HG02970 (cell line): ENCODE data around the gene PRPF40A.

Source experiments
- ATAC-seq: cut with Tn5 transposase; IDR thresholded peaks from one replicate; pipeline ENCODE4 v1.9.1; 2021; ENCODE audit warnings: mild to moderate bottlenecking, moderate library complexity, moderate number of reproducible peaks; ENCODE audit not compliant: unreplicated experiment, low FRiP score

Gene PRPF40A

DNA sequence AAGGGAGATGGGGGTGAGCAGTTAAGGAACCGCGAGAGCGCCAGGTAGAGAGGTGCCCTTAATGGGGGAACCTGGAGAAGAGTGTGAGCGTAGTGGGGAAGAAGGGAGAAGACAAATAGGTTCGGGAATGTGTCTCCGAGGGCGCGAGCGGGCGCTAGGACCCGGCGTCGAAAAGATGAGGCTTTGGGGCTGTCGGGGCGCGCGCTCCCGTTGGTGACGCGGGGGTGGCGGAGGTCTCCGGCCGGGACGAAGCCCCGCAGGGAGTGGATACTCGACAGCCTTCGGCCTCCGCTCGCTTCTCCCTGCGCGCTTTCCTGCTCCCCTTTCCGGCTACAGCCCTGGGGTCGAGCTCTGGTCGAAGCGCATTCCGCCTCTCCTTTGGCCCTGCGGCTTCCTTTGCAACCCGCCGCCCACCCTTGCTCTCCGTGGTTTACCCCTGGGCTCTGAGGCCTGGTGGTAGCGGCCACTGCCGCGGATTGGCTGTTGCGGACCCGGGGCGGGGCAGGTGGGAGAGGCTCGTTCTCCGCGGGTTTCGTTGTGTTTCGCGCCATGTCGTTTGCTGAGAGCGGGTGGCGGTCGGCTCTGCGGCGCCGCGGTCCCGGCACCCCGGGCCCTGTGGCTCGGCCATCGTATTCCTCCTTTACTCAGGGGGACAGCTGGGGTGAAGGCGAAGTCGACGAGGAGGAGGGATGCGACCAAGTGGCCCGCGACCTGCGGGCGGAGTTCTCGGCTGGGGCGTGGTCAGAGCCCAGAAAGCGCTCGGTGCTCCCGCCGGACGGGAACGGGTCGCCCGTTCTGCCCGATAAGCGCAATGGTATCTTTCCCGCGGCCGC, 1.0 kb upstream of the PRPF40A start, which contains the start of gene ARL6IP6:
Gene ARL6IP6 (plus strand): TSS at position 545 of the 833 bp plus-strand sequence. CDS start 5 bp downstream, at position 550.
- ATAC-seq, result peak; percentile 63

DNA sequence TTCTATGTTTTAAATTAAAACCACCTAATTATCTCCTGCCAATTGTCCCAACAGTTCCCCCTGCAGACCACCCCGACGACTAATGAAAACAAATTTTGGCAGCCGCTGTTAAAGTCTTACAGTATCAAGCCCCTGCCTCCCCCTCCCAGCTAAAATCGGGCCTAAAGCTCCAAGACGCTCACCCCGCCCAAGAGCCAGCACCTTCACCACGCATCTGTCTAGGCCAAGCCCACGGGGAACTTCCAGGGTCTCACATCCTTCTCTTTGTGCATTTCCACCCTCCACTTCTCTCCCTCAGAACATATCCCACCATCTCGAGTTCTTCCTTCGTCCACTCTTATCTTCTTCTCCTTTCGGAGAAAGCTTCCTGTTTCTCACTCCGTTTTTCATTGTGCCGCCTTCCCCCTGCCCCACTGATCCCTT, 445 bp downstream of the PRPF40A start:
- ATAC-seq, result no peak

DNA sequence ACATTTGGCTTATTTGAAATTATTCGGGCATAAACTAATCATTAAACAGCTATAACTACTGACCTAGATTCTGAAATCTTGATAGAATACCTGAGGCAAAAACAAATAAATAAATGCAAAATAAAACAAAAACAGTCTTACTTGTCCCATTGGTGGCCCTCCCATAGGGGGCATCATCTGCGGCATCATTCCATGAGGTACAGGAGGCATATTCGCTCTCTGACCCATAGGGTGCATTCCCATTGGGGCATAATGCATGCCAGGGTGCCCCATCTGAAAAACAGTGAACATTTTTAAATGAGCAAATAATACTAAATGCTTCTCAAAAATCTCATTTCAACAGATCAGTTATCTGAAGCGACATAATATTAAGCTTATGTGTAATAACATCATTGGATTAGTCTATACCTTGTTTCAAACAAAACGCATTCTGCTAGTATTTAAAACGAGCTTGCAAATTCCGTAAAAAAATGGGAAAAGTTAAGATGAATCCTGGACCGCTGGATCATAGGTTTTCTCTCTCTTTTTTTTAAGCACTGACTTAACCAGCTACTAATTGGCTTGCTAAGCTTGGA, 1.3 kb downstream of the PRPF40A start:
- ATAC-seq, result no peak

DNA sequence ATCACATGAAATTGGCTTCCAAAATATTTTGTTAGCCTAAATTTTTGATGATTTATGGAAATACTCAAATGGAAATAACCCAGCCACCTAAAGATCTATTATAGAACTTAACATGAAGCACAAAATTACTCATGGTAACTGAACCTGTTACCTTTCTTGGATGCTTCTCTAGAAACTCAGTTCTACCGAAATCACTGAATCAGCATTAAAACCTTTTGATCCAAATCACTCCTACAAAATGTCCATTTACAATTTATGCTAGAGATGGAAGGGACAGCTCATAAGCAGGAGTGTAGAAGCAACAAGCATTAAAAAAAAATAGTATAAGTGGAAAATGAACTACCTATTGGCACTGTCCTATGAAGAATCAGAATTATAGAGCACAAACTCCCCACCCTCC, 2.1 kb downstream of the PRPF40A start:
- ATAC-seq, result no peak

DNA sequence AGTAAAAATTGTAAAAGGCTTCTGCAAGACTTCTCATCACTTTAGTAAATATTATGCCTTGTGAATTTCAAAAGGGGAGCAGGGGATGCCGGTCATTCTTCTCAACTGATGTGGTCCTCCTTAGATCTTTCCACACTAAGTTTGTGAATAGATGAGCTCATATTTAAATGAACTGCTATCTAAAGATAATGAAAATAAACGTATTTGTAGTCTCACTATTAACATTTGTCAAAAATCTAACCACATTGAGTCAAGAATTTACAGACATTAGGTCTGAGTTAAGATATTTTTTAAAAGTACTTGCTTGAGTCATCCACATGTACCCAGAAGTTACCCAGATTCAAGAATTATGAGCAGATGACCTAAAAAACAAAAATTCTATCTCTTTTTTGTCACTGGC, 6.5 kb downstream of the PRPF40A start:
- no peak for ATAC-seq

DNA sequence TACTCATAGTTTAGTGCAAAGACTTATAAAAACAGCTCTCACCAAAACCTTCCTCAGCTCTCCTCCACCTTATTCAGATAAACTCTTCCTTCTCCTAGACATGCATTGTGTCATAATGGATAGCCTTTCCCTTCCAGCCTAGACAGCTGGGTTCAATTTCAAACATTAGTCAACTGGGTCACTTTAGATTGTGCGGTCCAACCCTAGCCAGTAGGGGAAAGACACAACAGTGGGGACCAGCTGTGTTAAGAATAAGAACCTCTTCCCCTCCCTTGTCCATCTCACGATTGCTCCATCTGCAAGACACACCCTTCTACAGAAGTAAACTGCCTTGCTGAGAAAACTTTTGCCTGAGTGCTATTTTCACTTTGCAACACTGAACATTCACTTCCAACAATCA, 8.5 kb downstream of the PRPF40A start:
- no peak for ATAC-seq

DNA sequence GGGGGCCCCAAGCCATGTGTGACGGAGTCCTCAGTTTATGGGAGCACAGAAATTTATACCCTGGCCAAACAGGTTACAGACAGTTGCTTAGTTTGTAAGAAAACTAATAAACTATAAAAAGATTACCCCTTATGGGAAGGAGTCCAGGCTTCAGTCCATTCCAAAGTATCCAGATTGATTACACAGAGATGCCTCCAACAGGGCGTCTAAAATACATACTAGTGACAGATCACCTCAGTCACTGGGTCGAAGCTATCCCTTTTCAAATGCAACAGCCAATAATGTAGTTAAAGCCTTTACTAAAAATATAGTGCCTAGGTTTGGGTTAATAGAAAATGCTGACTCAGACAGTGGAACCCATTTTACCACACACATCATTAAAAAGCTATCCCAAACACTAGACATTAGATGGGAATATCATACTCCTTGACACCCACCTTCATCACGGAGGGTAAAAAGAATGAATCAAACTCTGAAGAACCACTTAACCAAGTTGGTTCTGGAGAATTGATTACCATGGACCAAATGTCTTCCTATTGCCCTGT, 10.7 kb downstream of the PRPF40A start:
- no peak for ATAC-seq

DNA sequence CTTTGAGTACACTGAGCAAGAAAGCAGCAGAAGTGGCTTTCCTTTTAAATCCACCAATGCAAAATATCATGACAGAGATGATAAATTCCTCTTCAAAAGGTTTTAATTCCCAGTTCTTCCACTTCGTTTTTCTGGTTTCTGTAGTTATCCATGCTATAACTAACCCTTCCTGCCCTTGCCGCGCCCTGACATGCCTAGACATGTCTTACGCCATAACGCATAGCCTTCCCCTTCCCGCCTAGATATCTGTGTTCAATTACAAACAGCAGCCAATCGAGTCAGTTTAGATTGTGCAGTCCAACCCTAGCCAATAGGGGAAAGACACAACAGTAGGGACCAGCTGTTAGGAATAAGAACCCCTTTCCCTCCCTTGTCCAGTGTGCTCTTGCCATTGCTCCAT, 16.1 kb downstream of the PRPF40A start:
- no peak for ATAC-seq

DNA sequence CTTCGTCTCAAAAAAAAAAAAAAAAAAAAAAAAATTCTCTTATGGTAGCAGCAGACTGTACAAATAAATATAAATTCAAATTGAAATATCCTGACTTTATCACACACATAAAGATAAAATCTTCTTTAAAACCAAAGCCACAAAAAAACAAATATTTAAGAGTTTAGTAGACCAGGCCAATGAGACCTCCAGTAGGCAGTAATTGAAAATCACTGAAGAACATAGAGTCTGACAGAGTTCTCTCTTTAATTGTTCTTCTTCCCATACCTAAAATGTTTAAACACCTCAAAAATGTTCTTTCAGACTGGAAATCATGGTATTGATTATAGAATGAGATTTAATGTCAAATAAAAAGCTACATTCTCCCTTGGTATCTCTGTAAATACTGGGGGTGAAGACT, 20.8 kb downstream of the PRPF40A start:
- no peak for ATAC-seq

DNA sequence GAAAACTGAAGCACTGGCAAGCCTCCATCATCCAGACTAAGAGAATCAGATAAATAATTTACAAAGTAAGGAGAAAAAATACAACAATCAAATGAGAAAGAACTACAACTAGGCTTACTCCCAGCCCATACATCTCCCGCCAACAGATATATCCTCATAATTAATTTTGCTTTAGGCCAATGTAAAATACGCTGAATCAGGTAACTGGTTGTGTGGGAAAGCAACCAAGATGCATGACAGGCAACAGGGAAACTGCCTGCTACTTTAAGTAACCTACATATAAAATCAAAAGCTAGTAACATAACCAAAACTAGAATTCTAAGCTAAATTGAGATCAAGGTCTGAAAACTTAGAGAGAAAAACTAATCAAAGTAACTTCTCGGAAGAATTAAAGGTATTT, 21.5 kb downstream of the PRPF40A start:
- ATAC-seq, result no peak

DNA sequence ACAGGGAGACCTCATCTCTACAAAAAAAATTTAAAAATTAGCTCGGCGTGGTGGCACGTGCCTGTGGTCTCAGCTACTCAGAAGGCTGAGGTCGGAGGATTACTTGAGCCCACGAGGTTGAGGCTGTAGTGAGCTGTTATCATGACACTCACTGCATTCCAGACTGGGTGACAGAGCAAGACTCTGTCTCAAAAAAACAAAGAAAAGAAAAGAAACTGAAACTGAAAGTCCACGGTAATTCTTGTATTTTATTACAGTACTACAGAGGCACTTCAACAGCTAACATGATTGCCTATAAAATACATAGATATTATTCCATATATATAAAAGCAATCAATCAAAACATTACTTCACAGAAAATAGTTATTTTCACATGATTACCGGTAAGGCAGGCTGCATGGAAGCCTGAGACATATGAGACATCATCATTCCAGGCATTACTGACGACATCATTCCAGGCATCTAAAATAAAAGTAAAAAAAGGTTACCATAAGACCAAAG, 23.1 kb downstream of the PRPF40A start:
- no peak for ATAC-seq

DNA sequence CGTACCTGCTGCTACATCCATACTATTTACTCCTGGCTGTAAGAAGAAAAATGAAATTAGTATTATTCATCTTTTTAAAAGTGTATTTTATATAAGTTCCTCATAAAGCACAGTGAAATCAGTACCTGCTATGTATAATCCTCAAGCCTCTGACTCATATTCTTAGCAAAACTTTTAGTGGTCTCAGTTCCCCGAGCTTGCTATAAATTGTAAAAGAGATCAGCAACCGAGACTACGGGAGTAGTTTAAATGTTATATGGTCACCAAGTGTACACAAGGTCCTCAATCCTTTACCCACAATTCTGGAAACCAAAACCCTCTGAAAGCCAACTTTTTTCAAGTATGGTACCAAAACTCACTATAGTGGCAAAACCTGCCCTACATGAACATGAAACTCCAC, 24.2 kb downstream of the PRPF40A start:
- ATAC-seq, result peak; percentile 73

DNA sequence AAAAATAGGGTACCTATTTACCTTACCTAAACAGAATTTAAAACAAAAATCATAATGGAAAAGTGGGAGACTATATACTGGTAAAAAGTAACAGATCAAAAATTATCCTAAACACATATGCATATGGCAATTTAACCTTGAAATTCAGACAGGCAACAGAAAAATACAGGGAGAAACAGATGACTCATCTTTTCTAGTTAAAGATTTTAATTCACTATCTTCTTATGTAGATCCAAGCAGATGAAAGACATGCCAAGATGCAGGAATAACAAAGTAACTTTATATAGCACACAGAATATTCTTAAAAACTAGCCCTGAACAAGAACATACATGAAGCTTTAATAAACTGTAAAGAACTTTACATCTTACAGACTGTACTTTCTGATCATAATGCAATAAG, 30.9 kb downstream of the PRPF40A start:
- no peak for ATAC-seq

DNA sequence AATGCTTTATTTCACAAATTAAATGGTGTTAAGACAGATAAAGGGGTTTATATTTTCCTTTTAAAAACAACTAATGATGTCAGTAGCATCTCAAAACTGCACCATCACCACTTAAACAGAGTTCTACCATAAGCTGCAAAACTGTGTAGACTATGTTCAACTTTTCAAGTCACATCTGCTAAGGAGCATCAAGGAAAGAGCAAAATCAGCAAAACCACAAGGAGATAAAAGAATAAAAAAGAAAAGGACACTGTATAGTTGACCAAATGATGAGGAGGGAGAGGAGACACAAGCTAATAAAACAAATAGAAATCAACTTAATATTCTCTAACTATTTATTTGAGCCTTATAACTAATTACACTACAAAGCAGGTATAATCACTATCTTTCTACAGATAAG, 33.9 kb downstream of the PRPF40A start:
- ATAC-seq, result no peak

DNA sequence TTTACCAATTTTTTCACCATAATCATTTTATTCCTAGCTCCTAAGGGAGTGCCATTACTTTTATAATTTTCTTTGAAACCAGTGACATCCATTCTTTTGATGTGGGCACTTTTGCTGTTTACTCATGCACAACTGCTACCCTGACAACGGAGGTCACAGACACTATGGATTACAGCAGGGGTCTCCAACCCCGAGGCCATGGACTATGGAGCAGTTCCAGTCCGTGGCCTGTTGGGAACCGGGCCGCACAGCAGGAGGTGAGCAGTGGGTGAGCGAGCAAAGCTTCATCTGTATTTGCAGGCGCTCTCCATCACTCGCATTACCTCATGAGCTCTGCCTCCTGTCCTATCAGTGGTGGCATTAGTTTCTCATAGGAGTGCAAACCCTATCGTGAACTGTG, 34.6 kb downstream of the PRPF40A start:
- no peak for ATAC-seq

DNA sequence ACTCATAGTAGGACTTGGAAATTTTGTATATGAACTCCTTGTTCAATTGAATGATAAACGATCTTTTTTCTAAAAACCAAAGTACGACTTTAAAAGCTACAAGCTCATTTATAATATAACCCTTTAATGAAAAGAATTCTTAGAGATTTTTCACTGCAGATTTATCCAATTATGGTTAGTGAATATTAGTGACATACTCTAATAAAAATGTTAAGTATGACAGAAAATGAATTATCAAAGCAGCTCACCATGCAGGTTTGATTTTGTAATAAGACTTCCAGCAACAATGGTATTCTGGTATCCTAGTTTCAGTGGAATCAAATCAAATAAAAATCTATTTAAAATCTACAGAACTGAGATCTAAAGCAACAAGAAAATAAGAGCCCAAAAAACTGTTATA, 38.5 kb downstream of the PRPF40A start:
- no peak for ATAC-seq

DNA sequence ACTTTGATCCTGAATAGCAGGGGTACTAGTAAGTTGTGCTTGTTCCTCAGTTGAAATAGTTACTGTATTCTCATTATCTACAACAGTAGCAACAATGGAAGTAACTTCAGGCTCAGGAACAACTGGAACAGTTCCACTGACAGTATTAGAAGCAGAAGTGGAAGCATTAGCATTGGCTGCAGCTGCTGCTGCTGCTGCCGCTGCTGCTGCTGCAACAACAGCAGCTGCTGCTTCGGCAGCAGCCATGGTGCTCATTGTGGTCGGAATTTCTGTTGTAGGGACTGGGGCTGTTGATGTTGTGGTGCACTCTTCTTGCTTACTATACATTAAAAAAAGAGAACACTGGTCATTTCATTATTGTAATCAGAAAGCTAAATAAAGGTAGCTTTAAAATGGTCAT, 40.8 kb downstream of the PRPF40A start:
- ATAC-seq, result no peak

DNA sequence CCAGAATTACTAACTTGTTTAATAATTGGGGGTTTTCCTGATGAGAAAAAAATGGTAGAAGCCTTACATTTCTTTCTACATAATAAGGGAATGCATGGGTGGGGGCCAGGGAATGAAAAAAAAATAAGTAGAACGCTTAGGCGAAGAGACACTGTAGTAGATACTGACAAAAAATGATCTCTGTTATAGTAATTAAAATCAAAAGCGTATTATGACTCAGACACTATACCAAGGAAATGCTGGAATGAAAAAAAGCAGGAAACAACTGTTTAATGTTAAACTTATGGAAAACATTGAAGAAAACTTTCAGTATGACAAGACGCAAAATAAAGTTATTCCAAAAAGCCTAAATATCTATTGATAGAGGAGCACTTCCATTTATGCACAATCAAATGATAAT, 42.9 kb downstream of the PRPF40A start:
- no peak for ATAC-seq

DNA sequence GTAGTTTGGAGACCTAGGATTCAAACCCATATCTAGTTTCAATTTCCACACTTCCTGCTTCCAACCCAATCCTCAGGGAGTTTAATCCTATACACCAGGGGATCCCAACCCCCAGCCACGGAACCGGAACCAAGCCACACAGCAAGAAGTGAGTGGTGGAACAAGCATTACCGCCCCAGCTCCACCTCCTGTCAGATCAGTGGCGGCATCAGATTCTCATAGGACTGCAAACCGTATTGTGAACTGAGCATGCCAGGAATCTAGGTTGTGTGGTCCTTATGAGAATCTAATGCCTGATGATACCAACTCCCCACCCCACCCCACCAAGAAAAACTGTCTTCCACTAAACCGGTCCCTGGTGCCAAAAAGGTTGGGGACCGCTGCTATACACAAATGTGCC, 52.5 kb downstream of the PRPF40A start:
- no peak for ATAC-seq

DNA sequence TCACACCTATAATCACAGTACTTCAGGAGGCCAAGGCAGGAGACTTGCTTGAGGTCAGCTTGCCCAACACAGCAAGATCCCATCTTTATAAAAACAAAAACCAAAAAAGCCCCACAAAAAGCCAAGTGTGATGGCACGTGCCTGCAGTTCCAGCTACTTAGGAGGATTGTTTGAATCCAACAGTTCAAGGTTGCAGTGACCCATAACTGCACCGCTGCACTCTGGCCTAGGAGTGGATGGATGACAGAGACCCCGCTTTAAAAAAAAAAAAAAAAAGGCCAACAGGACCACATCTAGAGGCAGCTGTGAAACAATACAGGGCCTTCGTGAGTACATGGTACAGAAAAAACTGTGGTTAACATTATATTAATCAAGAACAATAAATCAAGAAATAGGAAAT, 56.2 kb downstream of the PRPF40A start:
- ATAC-seq, result no peak

DNA sequence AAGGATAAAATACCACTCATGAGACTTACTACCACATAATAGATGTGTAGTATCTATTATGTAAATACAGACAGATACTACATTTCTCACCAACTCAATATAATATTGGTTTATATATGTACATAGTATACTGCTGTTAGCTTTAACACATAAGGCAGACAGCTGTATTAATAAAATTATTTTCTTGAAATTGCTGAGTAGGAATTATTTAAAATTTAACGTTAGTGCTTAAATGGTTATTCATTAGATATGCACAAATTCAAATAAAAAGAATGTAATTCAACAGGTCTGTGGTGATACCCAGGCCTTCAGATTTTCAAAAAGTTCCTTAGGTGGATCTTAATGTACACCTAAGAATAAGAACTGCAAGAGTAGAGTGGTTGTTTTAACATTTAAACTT, 59.0 kb downstream of the PRPF40A start:
- no peak for ATAC-seq

DNA sequence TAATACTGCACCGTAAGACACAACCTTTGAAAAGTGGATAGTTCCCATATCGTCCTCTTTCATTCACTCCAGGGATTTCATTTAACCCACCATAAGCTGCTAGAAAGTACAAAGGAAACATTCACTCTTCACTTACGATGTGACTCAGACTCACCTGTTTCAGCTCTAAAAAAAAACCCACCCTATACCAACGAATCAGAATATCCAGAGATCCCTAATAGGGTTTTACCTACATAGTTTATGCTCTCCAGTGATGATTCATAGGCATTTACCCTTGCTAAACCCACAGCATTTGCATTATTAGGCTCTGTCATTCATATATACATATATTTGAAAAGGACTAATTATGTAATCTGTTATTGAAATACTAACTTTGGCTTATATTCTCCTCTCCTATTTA, 60.2 kb downstream of the PRPF40A start:
- no peak for ATAC-seq
